Measurements from ENCODE around the gene CBARP. TPM values are rescaled to one million over a fixed set of nuclear protein-coding genes. Genes with fewer than 3 reads are reported as not detected.
A peak's percentile ranks its signal among the peaks of the same experiment; 100 is the strongest.

Gene CBARP
- total and polyA plus RNA-seq, 4 donors: 0.05 to 0.25 (median 0.06) TPM; not detected in 1

- Histone ChIP-seq H3K9me3 (ENCODE audit: control insufficient read depth in 4 of 4, low read length in 3 of 4) (no peaks in the 10 kb centered on the region), H3K36me3 (ENCODE audit: control insufficient read depth in 4 of 4, insufficient read depth in 3 of 4, low read depth in 1 of 4, low read length in 3 of 4) (peaks cover 0 to 24% (median 11%) of the 10 kb centered on the region in 4 donors), H3K27ac (ENCODE audit: low read depth in 1 of 2, low read length in 2 of 2) (no peak overlapping the region)
Observed at GRCh38 chr19:1220976-1221903, 16.6 kb downstream of the CBARP start.

GRCh38 chr19:1220477-1220930, 17.3 kb downstream of the CBARP start:
- DNase-seq (ENCODE audit: low spot score): no peak
- Histone ChIP-seq H3K4me3 (ENCODE audit: low read depth in 1 of 3, low read length in 3 of 3) (no peak overlapping the region), H3K27me3 (ENCODE audit: control insufficient read depth in 4 of 4, insufficient read depth in 4 of 4, low read length in 3 of 4) (no peaks in the 10 kb centered on the region), H3K9me3 (ENCODE audit: control insufficient read depth in 4 of 4, low read length in 3 of 4) (no peaks in the 10 kb centered on the region), H3K4me1 (ENCODE audit: control insufficient read depth in 4 of 4, insufficient read depth in 4 of 4, low read length in 3 of 4) (peaks cover 1 to 10% (median 6%) of the 10 kb centered on the region in 4 donors), H3K36me3 (ENCODE audit: control insufficient read depth in 4 of 4, insufficient read depth in 3 of 4, low read depth in 1 of 4, low read length in 3 of 4) (peaks cover 0 to 21% (median 11%) of the 10 kb centered on the region in 4 donors), H3K9ac (ENCODE audit: low read depth in 1 of 2, low read length in 2 of 2) (no peak overlapping the region), H3K27ac (ENCODE audit: low read depth in 1 of 2, low read length in 2 of 2) (no peak overlapping the region)
- 91% methylated on average over 33 of the region's 33 CpGs for WGBS
- no peak for TF ChIP-seq EGR1 (IDR thresholded peaks at IDR 0.05; ENCODE audit: low read depth in 2 of 2)
- TF ChIP-seq GABPA (IDR thresholded peaks at IDR 0.05 in 1 of 2, conservative IDR thresholded peaks at IDR 0.05 in 1 of 2): no peak
- TF ChIP-seq FOXA2 (IDR thresholded peaks at IDR 0.05): no peak
- no peak for TF ChIP-seq NR2F2 (IDR thresholded peaks at IDR 0.05)
- TF ChIP-seq HNF4G (IDR thresholded peaks at IDR 0.05): no peak
- TF ChIP-seq FOXA1 (IDR thresholded peaks at IDR 0.05): no peak
- no peak for TF ChIP-seq ZBTB33 (IDR thresholded peaks at IDR 0.05)
- TF ChIP-seq ATF3 (IDR thresholded peaks at IDR 0.05): no peak
- TF ChIP-seq RAD21 (IDR thresholded peaks at IDR 0.05): no peak
- no peak for TF ChIP-seq JUND (IDR thresholded peaks at IDR 0.05)
- no peak for TF ChIP-seq TAF1 (conservative IDR thresholded peaks at IDR 0.05)
- TF ChIP-seq SP1 (IDR thresholded peaks at IDR 0.05): no peak
- TF ChIP-seq YY1 (IDR thresholded peaks at IDR 0.05): no peak
- TF ChIP-seq HNF4A (conservative IDR thresholded peaks at IDR 0.05): no peak
- TF ChIP-seq REST (IDR thresholded peaks at IDR 0.05): no peak
- no peak for TF ChIP-seq RXRA (IDR thresholded peaks at IDR 0.05)

More at GRCh38 chr19:1220976-1221903, 16.6 kb downstream of the CBARP start:
- no peak for DNase-seq (ENCODE audit: low spot score)
- peaks cover 0 to 7% (median 3%) of the 10 kb centered on the region in 4 donors for H3K4me1 ChIP-seq (ENCODE audit: control insufficient read depth in 4 of 4, insufficient read depth in 4 of 4, low read length in 3 of 4)
- 62% methylated on average over 38 of the region's 38 CpGs for WGBS
- no peak overlapping the region for H3K9ac ChIP-seq (ENCODE audit: low read depth in 1 of 2, low read length in 2 of 2)
- peak; percentile 71 for TF ChIP-seq CTCF (IDR thresholded peaks at IDR 0.05; ENCODE audit: low read depth, low read length, missing input control)
- no peak for TF ChIP-seq HNF4A (conservative IDR thresholded peaks at IDR 0.05)
- no peak for TF ChIP-seq FOXA2 (IDR thresholded peaks at IDR 0.05)
- no peak for TF ChIP-seq ATF3 (IDR thresholded peaks at IDR 0.05)
- TF ChIP-seq RAD21 (IDR thresholded peaks at IDR 0.05): peak; percentile 80 to 87
- TF ChIP-seq JUND (IDR thresholded peaks at IDR 0.05): no peak
- H3K27me3 ChIP-seq (ENCODE audit: control insufficient read depth in 4 of 4, insufficient read depth in 4 of 4, low read length in 3 of 4): no peaks in the 10 kb centered on the region
- no peak overlapping the region for H3K4me3 ChIP-seq (ENCODE audit: low read depth in 1 of 3, low read length in 3 of 3)

Measured in liver (tissue), 9 donors.